ACC112 (cell line): ENCODE data around the gene ZDHHC8.
A peak's percentile ranks its signal among the peaks of the same experiment; 100 is the strongest.

ENCODE experiments used
- H2AFZ ChIP-seq: fragments of 200-600 bp; sonication (generic); one replicate; pipeline ENCODE4 v1.6.0; 2017; ENCODE audit warnings: antibody characterized with exemption, low read length; ENCODE audit not compliant: unreplicated experiment
- H3K27ac ChIP-seq: fragments of 200-600 bp; sonication (generic); 2 replicates; pipeline ENCODE4 v1.5.1; 2014; ENCODE audit warnings: low read depth, mild to moderate bottlenecking, antibody characterized with exemption, low read length, moderate library complexity
- H3K27me3 ChIP-seq: fragments of 200-600 bp; sonication (generic); 2 replicates; pipeline ENCODE4 v1.6.1; 2014; ENCODE audit warnings: mild to moderate bottlenecking, antibody characterized with exemption, low read length, moderate library complexity, mixed read lengths; ENCODE audit not compliant: insufficient read depth
- H3K36me3 ChIP-seq: fragments of 200-600 bp; sonication (generic); 2 replicates; pipeline ENCODE4 v1.6.1; 2016; ENCODE audit warnings: mild to moderate bottlenecking, antibody characterized with exemption, low read length, moderate library complexity, mixed read lengths; ENCODE audit not compliant: insufficient read depth
- H3K4me1 ChIP-seq: fragments of 200-600 bp; sonication (generic); one replicate; pipeline ENCODE4 v1.6.1; 2016; ENCODE audit warnings: low read length, mixed read lengths; ENCODE audit not compliant: insufficient read depth, unreplicated experiment, control insufficient read depth
- H3K4me3 ChIP-seq: fragments of 200-600 bp; sonication (generic); 2 replicates; pipeline ENCODE4 v1.5.1; 2014; ENCODE audit warnings: mild to moderate bottlenecking, low read depth, low read length
- H3K79me2 ChIP-seq: fragments of 200-600 bp; sonication (generic); one replicate; pipeline ENCODE4 v1.6.0; 2016; ENCODE audit warnings: low read length; ENCODE audit not compliant: control insufficient read depth, unreplicated experiment, insufficient read depth

ZDHHC8 gene

DNA sequence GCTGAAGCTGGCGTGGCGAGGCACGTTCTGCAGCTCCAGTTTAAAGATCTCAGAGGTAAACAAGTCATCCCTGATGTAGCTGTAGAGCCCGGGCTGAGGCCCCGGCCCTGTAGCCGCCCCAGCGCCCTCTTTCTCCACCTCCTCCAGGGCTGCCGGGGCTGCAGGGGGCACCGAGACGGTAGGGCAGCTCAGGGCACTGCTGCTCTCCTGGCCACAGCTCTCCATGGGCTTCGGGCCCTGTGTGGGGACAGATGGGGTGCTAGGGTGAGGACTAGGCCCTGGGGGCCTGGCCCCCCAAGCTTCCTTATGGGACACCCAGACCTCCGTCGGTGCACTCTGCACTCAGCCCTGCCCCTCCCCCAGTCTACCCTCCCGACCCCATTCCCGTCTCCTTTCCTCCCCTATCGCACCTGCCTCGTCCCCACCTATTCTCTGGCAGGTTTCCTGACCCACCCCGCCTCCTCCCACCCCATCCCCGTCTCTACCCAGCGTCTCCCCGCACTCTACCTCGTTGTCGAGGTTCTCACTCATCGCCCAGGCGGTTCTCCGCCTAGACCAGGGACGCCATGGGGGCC lies 15.1 kb upstream of the ZDHHC8 start:
- Histone ChIP-seq H3K36me3 (peaks cover 4% of the 10 kb centered on the region; the same call in 1 of the 2 replicates), H2AFZ (peak overlapping the region; percentile 51), H3K27me3 (no peaks in the 10 kb centered on the region), H3K27ac (peak overlapping the region; percentile 61), H3K79me2 (peaks cover 53% of the 10 kb centered on the region), H3K4me1 (peaks cover 15% of the 10 kb centered on the region), H3K4me3 (peak overlapping the region; percentile 91)

DNA sequence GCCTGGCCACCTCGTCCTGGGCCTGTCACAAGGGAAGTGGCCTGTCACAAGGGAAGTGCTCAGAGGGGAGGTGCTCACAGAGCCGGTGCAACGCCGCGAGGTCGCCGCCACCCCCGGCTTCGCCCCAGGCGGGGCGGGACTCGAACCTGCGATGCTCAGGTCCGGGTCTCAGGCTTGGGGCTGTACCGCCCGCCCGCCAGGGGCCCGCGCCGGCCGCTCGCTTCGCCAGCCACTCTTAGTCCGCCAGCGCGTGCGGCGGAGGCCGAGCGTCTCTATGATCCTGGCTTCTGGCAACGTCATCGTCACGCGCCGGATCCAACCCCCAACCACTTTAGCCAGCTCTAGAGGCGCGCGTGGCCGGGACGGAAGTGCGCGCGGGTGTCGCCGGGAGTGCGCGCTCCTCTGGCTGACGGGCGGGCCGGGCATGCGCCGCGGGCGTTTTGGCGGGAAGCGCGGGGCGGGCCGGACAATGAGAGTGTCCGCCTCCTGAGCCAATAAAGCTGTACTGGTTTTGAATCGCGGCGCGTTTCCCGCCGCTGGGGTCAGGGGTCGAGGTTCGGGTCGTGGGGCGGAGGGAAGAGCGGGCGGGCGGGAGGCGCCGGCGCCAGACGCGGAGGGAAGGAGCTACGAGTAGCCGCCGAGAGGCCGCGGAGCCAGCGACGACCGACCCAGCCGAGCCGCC lies 14.5 kb upstream of the ZDHHC8 start, which contains the start of gene TRMT2A:
TSS of gene TRMT2A (minus strand) at position 276 of the 682 bp plus-strand sequence. CDS start 320 bp downstream, outside the sequence.
- Histone ChIP-seq H3K4me3 (peak within 1 kb of the TSS; percentile 98), H3K27ac (peak within 1 kb of the TSS; percentile 61), H3K27me3 (no peaks in the 10 kb centered on the region), H3K79me2 (peaks cover 60% of the 10 kb centered on the region), H3K36me3 (peaks cover 4% of the 10 kb centered on the region; the same call in 1 of the 2 replicates), H2AFZ (peak within 1 kb of the TSS; percentile 51), H3K4me1 (peaks cover 15% of the 10 kb centered on the region)

DNA sequence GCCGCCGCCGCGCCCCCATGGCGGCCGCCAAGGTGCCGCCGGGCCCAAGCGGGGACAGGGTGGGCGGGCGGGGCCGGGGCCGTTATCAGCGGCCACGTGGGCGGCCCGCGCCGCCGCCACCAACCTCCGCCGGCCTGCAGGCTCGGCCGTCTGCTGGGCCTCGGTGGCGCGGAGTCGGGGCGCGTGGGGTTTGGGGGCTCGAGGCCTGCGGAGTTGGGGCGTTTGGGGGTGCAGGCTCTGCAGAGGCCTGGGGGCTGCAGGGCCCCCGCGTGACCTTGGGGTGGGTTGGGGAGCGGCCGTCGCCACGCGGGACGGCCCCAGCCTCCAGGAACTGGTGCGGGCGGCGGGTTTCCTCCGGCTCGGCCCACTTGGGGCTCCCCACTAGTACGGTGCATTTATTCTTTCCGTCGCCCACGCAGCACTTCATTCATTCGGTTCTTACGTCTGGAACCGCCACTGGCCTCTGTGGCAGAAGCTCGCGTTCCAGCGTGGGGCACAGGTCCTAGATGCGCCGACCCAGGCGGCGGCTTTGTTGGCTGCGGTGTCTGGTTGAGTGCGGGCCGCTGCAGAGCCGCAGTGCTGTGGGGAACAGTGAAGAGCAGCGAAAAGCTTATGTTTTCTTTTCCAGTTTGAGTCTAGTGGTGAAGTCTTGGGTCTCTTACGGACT lies 13.8 kb upstream of the ZDHHC8 start:
- Histone ChIP-seq H3K36me3 (peaks cover 4% of the 10 kb centered on the region; the same call in 1 of the 2 replicates), H3K27ac (peak overlapping the region; percentile 36; the same call in 1 of the 2 replicates), H3K4me1 (peaks cover 15% of the 10 kb centered on the region), H3K27me3 (no peaks in the 10 kb centered on the region), H3K79me2 (peaks cover 63% of the 10 kb centered on the region), H3K4me3 (peak overlapping the region; percentile 98), H2AFZ (no peak overlapping the region)

DNA sequence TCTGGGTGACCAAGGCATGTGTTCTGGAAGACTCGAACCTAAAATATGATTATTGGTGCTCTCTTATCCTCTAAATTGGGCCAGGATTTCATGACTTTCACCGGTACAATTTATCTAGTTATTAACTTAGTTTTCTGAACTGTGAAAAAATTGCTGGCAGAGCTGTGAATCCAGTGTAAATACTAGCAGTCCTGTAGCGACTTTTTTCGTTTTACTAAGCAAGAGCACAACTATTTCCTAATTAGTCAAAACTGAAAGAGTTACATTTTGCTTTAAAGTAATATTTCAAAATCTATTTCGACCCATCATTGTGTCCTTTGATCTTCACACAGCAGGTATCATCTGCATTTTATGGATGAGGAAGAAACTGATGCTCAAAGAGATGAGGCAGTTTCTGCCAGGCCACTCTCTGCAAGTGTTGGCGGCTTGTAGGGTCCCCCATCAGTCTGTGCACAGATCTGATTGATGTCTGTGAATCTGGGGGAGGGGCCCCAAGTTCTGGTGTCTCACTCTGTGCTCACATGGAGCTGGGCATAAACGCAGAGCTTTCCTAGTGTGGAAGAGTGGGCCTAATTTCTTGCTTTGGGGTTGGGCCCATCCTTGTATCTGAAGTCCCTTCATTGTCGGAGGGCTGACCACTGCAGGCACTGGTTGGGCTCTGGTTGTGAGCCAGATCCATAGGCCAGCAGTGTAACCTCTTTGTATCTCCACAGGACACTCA lies 13.1 kb upstream of the ZDHHC8 start:
- Histone ChIP-seq H3K79me2 (peaks cover 63% of the 10 kb centered on the region), H2AFZ (no peak overlapping the region), H3K36me3 (peaks cover 4% of the 10 kb centered on the region; the same call in 1 of the 2 replicates), H3K27me3 (no peaks in the 10 kb centered on the region), H3K4me1 (peaks cover 15% of the 10 kb centered on the region), H3K4me3 (peak overlapping the region; percentile 98), H3K27ac (peak overlapping the region; percentile 36)

DNA sequence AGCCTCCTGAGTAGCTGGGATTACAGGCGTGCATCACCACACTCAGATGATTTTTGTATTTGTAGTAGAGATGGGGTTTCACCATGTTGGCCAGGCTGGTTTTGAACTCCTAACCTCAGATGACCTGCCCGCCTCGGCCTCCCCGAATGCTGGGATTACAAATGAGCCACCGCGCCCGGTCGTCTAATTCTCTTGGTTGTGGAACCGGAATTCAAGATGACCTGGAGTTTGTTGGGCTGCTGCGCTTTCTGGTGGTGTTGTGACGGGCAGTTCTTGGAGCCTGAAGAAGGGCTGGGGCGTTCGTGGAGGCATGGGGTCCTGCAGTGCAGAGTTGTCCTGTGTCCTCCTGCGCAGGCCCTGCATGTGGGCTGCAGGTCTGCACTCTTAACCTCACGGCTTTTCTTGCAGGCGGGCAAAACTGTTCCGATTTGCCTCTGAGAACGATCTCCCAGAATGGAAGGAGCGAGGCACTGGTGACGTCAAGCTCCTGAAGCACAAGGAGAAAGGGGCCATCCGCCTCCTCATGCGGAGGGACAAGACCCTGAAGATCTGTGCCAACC lies 9.7 kb upstream of the ZDHHC8 start:
- H3K36me3 ChIP-seq = peaks cover 4% of the 10 kb centered on the region; the same call in 1 of the 2 replicates

DNA sequence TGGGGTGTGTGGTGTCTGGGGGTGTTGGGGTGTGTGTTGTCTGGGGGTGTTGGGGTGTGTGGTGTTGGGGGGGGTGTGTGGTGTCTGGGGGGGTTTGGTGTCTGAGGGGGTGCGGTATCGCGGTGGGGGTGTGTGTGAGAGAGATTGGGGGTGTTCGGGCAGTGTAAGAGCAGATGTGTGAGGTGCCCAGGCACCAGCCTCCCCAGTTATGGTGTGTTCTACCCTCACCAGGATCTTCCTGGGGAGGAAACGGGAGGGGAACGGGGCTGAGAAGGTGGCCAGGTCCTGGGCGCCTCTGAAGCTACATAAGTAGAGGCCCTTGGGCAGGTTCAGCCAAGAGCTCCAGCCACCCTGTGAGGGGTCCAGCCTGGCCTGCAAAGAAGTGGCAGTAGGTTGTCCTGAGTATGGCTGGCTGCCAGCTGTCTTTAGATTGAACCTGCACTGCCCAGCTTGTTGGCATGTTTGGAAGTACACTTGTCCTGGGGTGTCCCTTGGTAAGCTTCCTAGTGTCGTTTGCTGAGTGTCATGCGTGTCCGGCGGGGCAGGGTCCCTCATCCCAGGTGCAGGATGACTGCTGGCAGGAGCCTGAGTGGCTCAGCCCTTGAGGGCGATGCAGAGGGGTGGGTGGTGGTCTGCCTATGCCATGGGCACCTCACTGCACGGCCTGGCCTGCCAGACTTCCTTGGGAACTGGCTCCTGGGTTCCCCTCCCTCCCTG lies 8.1 kb upstream of the ZDHHC8 start:
- Histone ChIP-seq H3K27ac (no peak overlapping the region), H2AFZ (no peak overlapping the region), H3K4me1 (peaks cover 9% of the 10 kb centered on the region), H3K79me2 (peaks cover 37% of the 10 kb centered on the region), H3K4me3 (no peak overlapping the region), H3K36me3 (peaks cover 4% of the 10 kb centered on the region; the same call in 1 of the 2 replicates), H3K27me3 (no peaks in the 10 kb centered on the region)

More for the DNA sequence above, 9.7 kb upstream of the ZDHHC8 start:
- Histone ChIP-seq H3K4me3 (no peak overlapping the region), H3K27me3 (no peaks in the 10 kb centered on the region), H2AFZ (no peak overlapping the region), H3K4me1 (peaks cover 9% of the 10 kb centered on the region), H3K27ac (no peak overlapping the region), H3K79me2 (peaks cover 47% of the 10 kb centered on the region)

GRCh38 chr22:20124083-20124787 lies 7.4 kb upstream of the ZDHHC8 start:
- no peaks in the 10 kb centered on the region for H3K27me3 ChIP-seq
- no peak overlapping the region for H3K4me3 ChIP-seq
- H3K79me2 ChIP-seq = peaks cover 30% of the 10 kb centered on the region
- H3K4me1 ChIP-seq = peaks cover 2% of the 10 kb centered on the region
- H3K36me3 ChIP-seq = peaks cover 4% of the 10 kb centered on the region; the same call in 1 of the 2 replicates
- no peak overlapping the region for H2AFZ ChIP-seq
- H3K27ac ChIP-seq = no peak overlapping the region

GRCh38 chr22:20125201-20126174 lies 6.1 kb upstream of the ZDHHC8 start:
- no peaks in the 10 kb centered on the region for H3K36me3 ChIP-seq
- H2AFZ ChIP-seq = no peak overlapping the region
- H3K79me2 ChIP-seq = peaks cover 18% of the 10 kb centered on the region
- no peaks in the 10 kb centered on the region for H3K4me1 ChIP-seq
- H3K27ac ChIP-seq = no peak overlapping the region
- no peaks in the 10 kb centered on the region for H3K27me3 ChIP-seq
- H3K4me3 ChIP-seq = no peak overlapping the region
